GM12878 (cell line): ENCODE results near the gene COL1A2. TPM values are rescaled to one million over a fixed set of nuclear protein-coding genes. Genes with fewer than 3 reads are reported as not detected.

ENCODE experiments used
- BCLAF1 ChIP-seq: fragments of 450-650 bp; IDR thresholded peaks from 2 replicates; pipeline ENCODE4 v1.6.1; 2017; ENCODE audit warnings: antibody characterized with exemption, mild to moderate bottlenecking, moderate library complexity
- MYB ChIP-seq: fragments of 150-350 bp; IDR thresholded peaks from 2 replicates; pipeline ENCODE4 v1.6.1; 2014; ENCODE audit warnings: mild to moderate bottlenecking, low read depth, low read length, borderline replicate concordance
- NKRF ChIP-seq: fragments of 450-650 bp; conservative IDR thresholded peaks from 2 replicates; pipeline ENCODE4 v1.6.1; 2017; ENCODE audit warnings: mild to moderate bottlenecking, moderate library complexity
- POU2F2 ChIP-seq: IDR thresholded peaks from 3 replicates; pipeline ENCODE4 v1.6.1; 2011; ENCODE audit warnings: low read depth, mild to moderate bottlenecking, low read length, borderline replicate concordance
- TAF1 ChIP-seq: IDR thresholded peaks from 2 replicates; pipeline ENCODE4 v1.6.1; 2011; ENCODE audit warnings: mild to moderate bottlenecking, low read depth, low read length, borderline replicate concordance
- polyA plus RNA-seq, 11 experiments: library from polyadenylated mRNA; depleted of rRNA in 4 of 11; unstranded in 6 of 11; stranded (reverse) in 5 of 11; fragments of >200 nt; fragmentation: Nextera tagmentation in 4 of 11; fragmentation: Illumina TruSeq in 1 of 11; extraction: Ambion mirVana in 4 of 11; extraction: Trizol in 1 of 11; gene quantifications; 1 replicate in 1 of 11; 2 replicates in 10 of 11; pipeline versions ENCODE4 v1.2.1 to v1.2.3, GENCODE V29; 2011 to 2016; ENCODE audit warnings: inconsistent platforms in 2 of 11, missing spikeins in 2 of 11, low read depth in 1 of 11
- total RNA-seq, 4 experiments: library from RNA; depleted of rRNA in 3 of 4; stranded (reverse); fragments of >200 nt in 3 of 4; fragmentation: Illumina TruSeq in 1 of 4; extraction: Trizol in 1 of 4; gene quantifications; 2 replicates each; pipeline versions ENCODE4 v1.2.1 to v1.2.3, GENCODE V29; 2013 to 2021

Gene COL1A2
- total and polyA plus RNA-seq, 10 of the 15 experiments (the other 5 are each of a cell fraction or from before 2014, with no cell fraction given), result 0.03 to 2.5 (median 0.76) TPM; not detected in 4

- TF ChIP-seq BCLAF1 (no peak), NKRF (no peak), POU2F2 (no peak), MYB (no peak), TAF1 (no peak)
Observed at GRCh38 chr7:94394109-94394436, 622 bp upstream of the COL1A2 start (continued).
